ENCODE data around the gene GSTM5.

The GSTM5 gene

GRCh38 chr1:109762039-109762585 is 50.1 kb downstream of the GSTM5 start:
- Histone ChIP-seq H3K79me2 (ENCODE audit: insufficient read depth, low read depth) (no peaks in the 10 kb centered on the region), H3K4me1 (ENCODE audit: low read depth, poor library complexity, severe bottlenecking) (no peaks in the 10 kb centered on the region), H4K20me1 (ENCODE audit: insufficient read depth) (no peaks in the 10 kb centered on the region), H3K4me2 (no peak overlapping the region), H3K27ac (no peak overlapping the region), H2AFZ (ENCODE audit: low read depth) (no peak overlapping the region), H3K9ac (no peak overlapping the region), H3K4me3 (IDR thresholded peaks at IDR 0.05; ENCODE audit: insufficient read depth, low read depth, low read length) (no peak overlapping the region), H3K36me3 (ENCODE audit: insufficient read depth) (no peaks in the 10 kb centered on the region), H3K27me3 (ENCODE audit: insufficient read depth, low read depth) (no peaks in the 10 kb centered on the region; the same call in 1 of the 2 replicates)
- TF ChIP-seq CTCF (conservative IDR thresholded peaks at IDR 0.05; ENCODE audit: low read depth, low read length), result no peak

GRCh38 chr1:109762821-109763645 is 51.0 kb downstream of the GSTM5 start:
- H3K4me1 ChIP-seq (ENCODE audit: low read depth, poor library complexity, severe bottlenecking), result no peaks in the 10 kb centered on the region
- no peak overlapping the region for H2AFZ ChIP-seq (ENCODE audit: low read depth)
- no peaks in the 10 kb centered on the region for H4K20me1 ChIP-seq (ENCODE audit: insufficient read depth)
- H3K27me3 ChIP-seq (ENCODE audit: insufficient read depth, low read depth), result no peaks in the 10 kb centered on the region; the same call in 1 of the 2 replicates
- no peak overlapping the region for H3K4me2 ChIP-seq
- TF ChIP-seq CTCF (conservative IDR thresholded peaks at IDR 0.05; ENCODE audit: low read depth, low read length), result no peak
- H3K9ac ChIP-seq, result no peak overlapping the region
- H3K79me2 ChIP-seq (ENCODE audit: insufficient read depth, low read depth), result no peaks in the 10 kb centered on the region
- no peak overlapping the region for H3K4me3 ChIP-seq (IDR thresholded peaks at IDR 0.05; ENCODE audit: insufficient read depth, low read depth, low read length)
- no peaks in the 10 kb centered on the region for H3K36me3 ChIP-seq (ENCODE audit: insufficient read depth)
- H3K27ac ChIP-seq, result no peak overlapping the region

DNA sequence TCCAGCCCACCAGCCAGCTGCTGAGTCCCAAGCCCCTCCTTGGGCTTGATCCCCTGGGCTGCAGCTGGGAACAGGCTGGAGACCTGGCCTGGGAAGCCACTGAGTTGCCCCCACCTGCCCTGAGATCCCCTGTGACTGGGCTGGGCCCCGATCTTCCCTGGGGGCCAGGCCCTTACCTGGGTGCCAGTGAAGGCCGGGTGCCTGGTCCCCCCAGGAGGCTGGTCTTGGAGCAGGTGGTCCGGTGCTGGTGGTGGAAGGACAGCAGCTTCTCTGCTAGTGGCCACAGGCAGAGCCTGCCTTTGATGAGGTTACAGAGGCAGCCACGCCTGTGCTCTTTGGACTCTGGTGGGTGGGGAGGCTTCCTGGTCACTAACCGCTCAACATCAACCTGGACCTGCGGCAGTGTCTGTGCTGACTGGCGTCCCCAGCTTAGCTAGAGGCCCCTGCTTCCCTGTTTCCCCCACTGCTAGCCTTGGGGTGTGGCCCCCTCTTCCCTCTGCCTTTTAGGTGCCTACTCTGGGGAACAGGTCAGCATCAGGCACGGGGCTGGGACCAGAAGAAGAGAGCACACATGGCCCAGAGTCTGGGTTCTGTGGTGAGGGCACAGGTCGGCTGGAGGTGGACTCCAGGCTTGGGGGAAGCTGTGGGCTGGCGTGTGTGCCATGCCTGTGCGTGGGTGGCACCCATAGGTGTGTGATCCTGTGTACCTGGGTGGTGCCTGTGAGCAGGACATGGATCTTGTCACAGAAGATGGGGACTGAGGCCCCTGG is 51.8 kb downstream of the GSTM5 start, which contains the start of gene EPS8L3:
Gene EPS8L3, minus strand, starts transcription at position 278 of the 770 bp plus-strand sequence. CDS start 2,174 bp downstream, outside the sequence.
- no peak within 1 kb of the TSS for H3K4me2 ChIP-seq
- H2AFZ ChIP-seq (ENCODE audit: low read depth), result no peak within 1 kb of the TSS
- H3K4me3 ChIP-seq (IDR thresholded peaks at IDR 0.05; ENCODE audit: insufficient read depth, low read depth, low read length), result no peak within 1 kb of the TSS
- H3K79me2 ChIP-seq (ENCODE audit: insufficient read depth, low read depth), result no peaks in the 10 kb centered on the region
- H3K36me3 ChIP-seq (ENCODE audit: insufficient read depth), result no peaks in the 10 kb centered on the region
- no peaks in the 10 kb centered on the region for H4K20me1 ChIP-seq (ENCODE audit: insufficient read depth)
- H3K27ac ChIP-seq, result no peak within 1 kb of the TSS
- TF ChIP-seq CTCF (conservative IDR thresholded peaks at IDR 0.05; ENCODE audit: low read depth, low read length), result no peak
- H3K4me1 ChIP-seq (ENCODE audit: low read depth, poor library complexity, severe bottlenecking), result no peaks in the 10 kb centered on the region
- no peaks in the 10 kb centered on the region; the same call in 1 of the 2 replicates for H3K27me3 ChIP-seq (ENCODE audit: insufficient read depth, low read depth)
- H3K9ac ChIP-seq, result no peak within 1 kb of the TSS

GRCh38 chr1:109764561-109765482 is 52.8 kb downstream of the GSTM5 start:
- no peaks in the 10 kb centered on the region; the same call in 1 of the 2 replicates for H3K27me3 ChIP-seq (ENCODE audit: insufficient read depth, low read depth)
- no peaks in the 10 kb centered on the region for H4K20me1 ChIP-seq (ENCODE audit: insufficient read depth)
- H3K36me3 ChIP-seq (ENCODE audit: insufficient read depth), result no peaks in the 10 kb centered on the region
- H3K4me1 ChIP-seq (ENCODE audit: low read depth, poor library complexity, severe bottlenecking), result no peaks in the 10 kb centered on the region
- no peaks in the 10 kb centered on the region for H3K79me2 ChIP-seq (ENCODE audit: insufficient read depth, low read depth)
- no peak overlapping the region for H3K4me2 ChIP-seq
- no peak for TF ChIP-seq CTCF (conservative IDR thresholded peaks at IDR 0.05; ENCODE audit: low read depth, low read length)
- no peak overlapping the region for H2AFZ ChIP-seq (ENCODE audit: low read depth)
- no peak overlapping the region for H3K4me3 ChIP-seq (IDR thresholded peaks at IDR 0.05; ENCODE audit: insufficient read depth, low read depth, low read length)
- no peak overlapping the region for H3K27ac ChIP-seq
- no peak overlapping the region for H3K9ac ChIP-seq
